NCI-H69 (cell line): ENCODE results near the gene ASIC2.

Source experiments
- DNase-seq: peaks from one replicate; lab custom pipeline; 2025; lab: John Stamatoyannopoulos, UW

ASIC2 gene

GRCh38 chr17:33202796-33203495 lies 90.1 kb downstream of the ASIC2 start:
- DNase-seq = no peak

GRCh38 chr17:33202021-33202420 lies 91.1 kb downstream of the ASIC2 start:
- no peak for DNase-seq

GRCh38 chr17:33201283-33201682 lies 91.8 kb downstream of the ASIC2 start:
- no peak for DNase-seq

DNA sequence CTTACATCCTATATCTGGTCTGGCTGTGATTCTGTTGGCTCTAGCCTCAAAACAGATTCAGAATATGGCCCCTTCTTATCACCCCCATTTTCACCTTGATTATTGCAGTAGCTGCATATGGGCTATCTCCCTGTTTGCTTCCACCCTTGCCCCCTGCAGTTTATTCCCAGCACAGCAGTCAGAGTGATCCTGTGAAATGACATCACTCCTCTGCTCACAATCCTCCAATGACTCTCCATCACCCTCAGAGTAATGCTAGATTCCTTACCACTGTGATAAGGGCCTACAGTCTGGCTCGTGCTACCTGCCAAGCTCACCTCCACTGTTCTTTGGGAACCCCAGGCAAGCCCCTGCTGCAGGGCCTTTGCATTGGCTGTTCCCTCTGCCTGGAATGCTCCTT lies 92.5 kb downstream of the ASIC2 start:
- no peak for DNase-seq

- DNase-seq = no peak
These were observed 93.3 kb downstream of the ASIC2 start for GRCh38 chr17:33199571-33200510.

DNA sequence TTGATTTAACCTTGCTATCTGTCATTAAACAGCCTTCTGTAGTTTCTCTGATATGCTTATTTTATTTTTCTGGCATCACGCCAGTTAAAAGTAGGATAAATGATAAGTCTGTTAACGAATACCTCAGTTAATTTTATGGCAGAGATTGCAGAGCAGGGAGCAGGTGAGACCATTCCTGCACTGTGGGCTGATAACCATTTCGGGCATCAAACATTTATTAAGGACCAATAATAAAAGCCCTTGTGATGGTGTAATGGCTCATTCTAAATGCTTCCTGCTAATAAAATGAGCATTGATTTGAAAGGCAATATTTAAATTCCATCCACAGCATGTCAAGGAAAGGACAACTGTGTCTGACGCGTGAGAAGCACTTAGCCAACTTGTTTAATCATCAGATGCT lies 94.1 kb downstream of the ASIC2 start:
- no peak for DNase-seq

GRCh38 chr17:33197342-33197741 lies 95.8 kb downstream of the ASIC2 start:
- no peak for DNase-seq

DNA sequence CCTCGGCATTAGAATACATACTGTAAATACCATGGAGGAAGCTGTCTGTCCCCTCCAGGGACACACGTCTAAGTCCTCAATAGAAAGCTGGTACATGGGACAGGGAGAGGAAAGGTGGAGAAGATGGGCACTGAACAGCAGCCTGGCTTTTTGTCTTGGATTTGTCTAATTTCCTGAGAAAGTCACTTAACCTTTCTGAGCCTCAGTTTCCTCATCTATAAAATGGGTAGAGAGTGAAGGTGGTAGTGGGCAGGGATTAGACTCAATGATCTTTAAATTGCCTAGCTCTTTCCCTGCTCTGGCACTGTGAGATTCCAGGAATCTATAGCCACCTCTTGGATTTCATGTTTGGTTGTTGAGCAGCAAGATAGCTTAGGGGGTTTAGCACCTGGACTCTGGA lies 96.2 kb downstream of the ASIC2 start:
- DNase-seq = no peak

GRCh38 chr17:33192951-33193911 lies 99.9 kb downstream of the ASIC2 start:
- no peak for DNase-seq

DNA sequence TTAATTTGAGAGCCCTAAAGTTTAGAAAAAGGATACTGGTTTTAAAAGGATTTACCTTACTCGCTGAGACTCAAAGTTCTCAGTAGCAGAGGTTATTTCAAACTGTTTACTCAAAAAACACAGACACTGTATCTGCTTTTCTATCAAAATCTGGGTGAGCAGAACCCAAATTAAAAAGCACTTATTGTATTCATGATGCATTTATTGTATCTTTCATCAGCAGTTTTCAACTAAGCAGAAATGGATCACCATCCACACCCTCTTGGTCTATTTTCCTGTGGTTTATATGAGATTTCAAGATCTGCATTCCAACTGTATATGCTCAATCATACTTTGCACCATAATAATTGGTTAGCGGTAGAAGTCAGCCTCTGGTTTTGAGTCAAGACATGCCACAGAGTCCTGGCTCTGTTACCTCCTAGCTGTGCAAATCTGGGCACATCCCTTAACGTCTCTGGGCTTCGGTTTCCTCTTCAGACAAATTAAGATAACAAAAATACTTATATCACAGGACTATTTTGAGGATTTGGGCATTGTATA lies 109.5 kb downstream of the ASIC2 start:
- no peak for DNase-seq

GRCh38 chr17:33179151-33179550 lies 113.9 kb downstream of the ASIC2 start:
- no peak for DNase-seq

DNA sequence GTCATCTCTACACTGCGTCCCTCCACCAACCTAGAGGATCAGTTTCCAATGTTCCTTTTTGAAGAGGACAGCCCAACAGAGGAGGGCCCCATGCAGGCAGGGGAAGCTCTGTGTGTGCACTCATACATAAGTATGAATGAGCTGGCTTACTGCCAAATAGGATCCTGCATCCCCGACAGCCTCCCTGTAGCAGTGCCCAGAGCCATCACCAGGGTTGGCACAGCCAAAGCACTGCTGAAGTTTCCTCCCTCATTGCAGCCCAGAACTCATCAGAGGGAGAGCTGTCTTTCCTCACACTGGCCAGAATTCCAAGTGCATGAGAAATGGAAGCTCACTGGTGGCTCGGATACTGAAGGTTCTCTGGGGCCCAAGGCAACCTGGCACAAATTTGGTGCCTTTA lies 114.4 kb downstream of the ASIC2 start:
- DNase-seq = peak; percentile 19

DNA sequence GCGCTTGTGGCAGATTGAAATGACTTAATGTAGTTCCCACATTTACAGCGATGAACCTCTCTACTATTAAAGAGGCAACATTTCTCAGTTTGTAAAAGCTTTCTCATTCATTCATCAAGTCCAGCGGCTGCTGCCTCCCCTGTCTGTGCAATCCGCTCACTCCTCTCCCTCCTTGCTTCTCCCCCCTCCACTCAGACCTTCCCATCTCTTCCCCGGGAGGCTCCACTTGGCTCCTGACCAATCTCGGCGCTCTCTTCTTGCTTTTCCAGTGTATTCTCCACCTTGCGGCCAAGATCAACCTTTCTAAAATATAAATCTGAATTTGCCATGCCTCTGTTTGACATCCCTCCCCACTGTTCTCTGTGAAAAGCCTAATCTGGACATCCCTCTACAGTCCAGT lies 117.5 kb downstream of the ASIC2 start:
- no peak for DNase-seq

GRCh38 chr17:33171931-33172330 lies 121.2 kb downstream of the ASIC2 start:
- no peak for DNase-seq

DNA sequence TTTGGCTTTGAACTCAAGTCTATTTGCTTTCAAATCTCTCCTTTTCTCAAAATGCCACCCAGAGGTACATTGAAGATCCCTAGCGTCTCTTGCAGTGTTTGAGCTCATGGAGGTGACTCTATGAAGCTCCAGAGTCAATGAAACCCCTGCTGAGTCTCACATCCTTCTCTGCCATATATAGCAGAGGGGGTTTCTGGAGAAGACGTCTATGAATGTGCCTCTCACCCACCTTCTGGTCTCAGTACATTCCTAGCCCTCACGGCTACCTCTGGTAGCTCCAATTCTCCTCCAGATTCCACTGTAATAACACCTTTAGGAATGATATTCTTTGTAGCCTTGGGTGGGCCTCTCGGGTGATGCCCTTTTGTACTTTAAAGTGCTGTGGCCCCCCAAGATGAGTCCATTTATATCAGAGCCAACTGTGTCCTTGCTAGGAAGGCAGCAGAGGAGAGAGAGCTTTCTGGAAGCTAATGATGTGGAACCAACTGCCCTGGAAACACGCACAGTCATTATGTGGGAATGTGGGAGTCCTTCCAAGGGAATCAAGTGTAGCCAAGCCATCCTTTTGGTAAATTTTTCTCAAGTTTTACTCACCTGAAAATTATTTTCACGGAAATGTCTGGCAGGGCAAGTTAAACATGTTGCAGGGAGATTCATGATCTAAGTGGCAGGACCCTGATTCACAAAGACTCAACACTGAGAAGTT lies 123.4 kb downstream of the ASIC2 start:
- DNase-seq = no peak

DNA sequence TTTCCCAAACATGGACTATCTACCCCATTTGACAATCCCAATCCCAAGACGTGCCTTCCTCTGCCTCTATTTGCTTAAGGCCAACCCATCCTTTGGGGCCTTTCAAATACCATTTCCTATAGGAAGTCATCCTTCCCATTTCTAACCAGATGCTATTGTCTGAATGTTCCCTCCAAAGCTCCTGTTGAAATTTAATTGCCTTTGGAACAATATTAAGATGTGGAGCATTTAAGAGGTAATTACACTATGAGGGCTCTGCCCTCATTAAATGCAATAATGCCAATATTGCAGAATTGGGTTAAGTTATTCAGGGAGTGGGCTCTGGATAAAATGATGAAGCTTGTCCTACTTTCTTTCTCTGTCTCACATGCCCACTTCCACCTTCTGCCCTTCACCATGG lies 125.4 kb downstream of the ASIC2 start:
- no peak for DNase-seq

DNA sequence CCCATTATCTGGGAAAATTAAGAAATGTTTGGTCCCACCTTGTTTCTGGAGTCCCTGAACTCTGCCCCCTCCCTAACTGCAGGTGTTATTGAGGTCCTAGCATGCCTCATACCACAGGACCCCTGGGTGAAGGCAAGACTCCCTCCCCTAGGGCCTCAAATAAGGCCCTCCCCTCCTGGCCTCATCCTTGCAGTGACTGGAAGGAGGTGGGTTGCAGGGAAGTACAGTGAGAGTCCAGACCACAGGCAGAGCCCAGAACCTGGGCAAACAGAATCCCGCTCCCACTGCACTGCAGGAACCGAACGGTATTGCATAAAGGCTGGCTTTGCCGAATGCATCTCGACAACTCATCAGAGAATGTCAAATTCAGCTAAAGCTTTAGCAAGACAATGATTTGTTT lies 126.6 kb downstream of the ASIC2 start:
- DNase-seq = no peak

DNA sequence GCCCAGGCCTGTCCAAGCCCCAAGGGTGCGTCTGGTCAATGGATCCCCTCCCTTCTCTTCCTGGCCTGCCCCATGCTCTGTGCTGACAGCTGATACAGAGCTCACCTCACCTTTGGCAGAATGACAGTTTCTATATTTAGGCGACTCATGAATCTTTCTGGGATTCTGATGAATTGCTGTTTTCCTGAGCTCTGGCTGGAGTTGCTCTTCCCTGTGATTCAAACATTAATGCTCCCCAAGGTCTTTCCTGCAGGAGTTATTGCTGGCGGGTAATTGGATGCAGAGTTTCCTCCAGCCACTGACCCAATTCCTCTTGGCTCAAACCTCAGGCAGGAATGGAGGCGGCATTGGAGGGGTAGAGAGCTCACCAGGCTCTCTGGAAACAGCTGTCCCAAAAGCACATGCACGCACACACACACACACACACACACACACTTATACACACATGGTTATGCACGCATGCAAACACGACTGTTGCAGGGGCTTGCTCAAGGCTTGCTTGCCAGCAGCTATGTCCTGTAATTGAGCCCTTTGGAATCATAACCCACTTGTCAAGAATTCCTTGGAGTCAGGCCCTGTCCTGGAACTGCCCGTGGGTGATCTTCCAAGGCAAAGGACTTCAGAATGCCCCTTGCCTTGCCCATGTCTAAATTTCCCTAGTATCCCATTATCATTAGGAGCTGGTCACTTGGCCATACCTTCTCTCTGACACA lies 128.8 kb downstream of the ASIC2 start:
- DNase-seq = no peak

DNA sequence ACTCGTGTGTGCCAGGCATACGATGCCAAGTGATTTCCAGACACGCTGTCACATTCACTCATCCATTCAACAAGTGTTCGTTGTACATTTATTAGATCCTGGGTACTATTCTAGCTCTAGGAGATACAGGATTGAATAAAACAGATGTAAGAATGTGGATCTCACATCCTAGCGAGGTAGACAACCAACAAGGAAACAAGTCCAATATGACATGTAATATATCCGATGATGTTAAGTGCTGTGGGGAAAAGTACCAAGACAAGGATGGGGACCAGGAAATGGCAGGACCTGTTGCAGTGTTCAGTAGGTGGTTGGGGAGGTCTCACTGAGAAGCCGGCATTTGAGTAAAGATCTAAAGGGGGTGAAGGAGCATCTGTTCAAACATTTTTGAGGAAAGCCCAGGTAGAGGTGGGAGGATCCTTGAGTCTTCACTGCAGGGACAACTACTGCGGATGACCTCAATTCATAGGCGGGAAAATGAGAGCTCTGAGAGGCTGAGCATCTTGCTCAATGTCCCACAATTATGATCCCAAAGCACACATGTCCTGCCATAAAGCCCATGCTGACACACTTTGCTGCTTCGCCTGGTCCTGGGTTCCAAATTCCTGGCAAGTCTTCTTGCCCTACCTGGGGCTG lies 129.4 kb downstream of the ASIC2 start:
- no peak for DNase-seq

GRCh38 chr17:33154869-33155455 lies 138.1 kb downstream of the ASIC2 start:
- no peak for DNase-seq
